Nephron progenitor cell (in vitro differentiated cells): Measurements from ENCODE around the gene ERFE.

Experiments
- DNase-seq: peaks from one replicate; pipeline ENCODE4 v3.0.0; 2021
- H3K27ac Mint-ChIP-seq: 2 replicates; pipeline ENCODE4 v1.8.0; 2021; ENCODE audit warnings: mild to moderate bottlenecking, moderate library complexity, mixed read lengths
- H3K27me3 Mint-ChIP-seq: 2 replicates; pipeline ENCODE4 v1.8.0; 2021; ENCODE audit warnings: mild to moderate bottlenecking, low read depth, mixed read lengths; ENCODE audit not compliant: poor library complexity
- H3K36me3 Mint-ChIP-seq: 2 replicates; pipeline ENCODE4 v1.8.0; 2021; ENCODE audit warnings: low read depth, mixed read lengths
- H3K4me1 Mint-ChIP-seq: 2 replicates; pipeline ENCODE4 v1.8.0; 2021; ENCODE audit warnings: mixed read lengths
- H3K4me3 Mint-ChIP-seq: 2 replicates; pipeline ENCODE4 v1.8.0; 2021; ENCODE audit warnings: mild to moderate bottlenecking, moderate library complexity, mixed read lengths
- H3K9me3 Mint-ChIP-seq: 2 replicates; pipeline ENCODE4 v1.8.0; 2021; ENCODE audit warnings: mild to moderate bottlenecking, moderate library complexity, mixed read lengths
- TF ChIP-seq, protein P1 (sequence below): fragments of 200-600 bp; sonication (generic); IDR thresholded peaks from 2 replicates; pipeline ENCODE4 v1.5.0; 2021; ENCODE audit warnings: antibody characterized with exemption

The ERFE gene

DNA sequence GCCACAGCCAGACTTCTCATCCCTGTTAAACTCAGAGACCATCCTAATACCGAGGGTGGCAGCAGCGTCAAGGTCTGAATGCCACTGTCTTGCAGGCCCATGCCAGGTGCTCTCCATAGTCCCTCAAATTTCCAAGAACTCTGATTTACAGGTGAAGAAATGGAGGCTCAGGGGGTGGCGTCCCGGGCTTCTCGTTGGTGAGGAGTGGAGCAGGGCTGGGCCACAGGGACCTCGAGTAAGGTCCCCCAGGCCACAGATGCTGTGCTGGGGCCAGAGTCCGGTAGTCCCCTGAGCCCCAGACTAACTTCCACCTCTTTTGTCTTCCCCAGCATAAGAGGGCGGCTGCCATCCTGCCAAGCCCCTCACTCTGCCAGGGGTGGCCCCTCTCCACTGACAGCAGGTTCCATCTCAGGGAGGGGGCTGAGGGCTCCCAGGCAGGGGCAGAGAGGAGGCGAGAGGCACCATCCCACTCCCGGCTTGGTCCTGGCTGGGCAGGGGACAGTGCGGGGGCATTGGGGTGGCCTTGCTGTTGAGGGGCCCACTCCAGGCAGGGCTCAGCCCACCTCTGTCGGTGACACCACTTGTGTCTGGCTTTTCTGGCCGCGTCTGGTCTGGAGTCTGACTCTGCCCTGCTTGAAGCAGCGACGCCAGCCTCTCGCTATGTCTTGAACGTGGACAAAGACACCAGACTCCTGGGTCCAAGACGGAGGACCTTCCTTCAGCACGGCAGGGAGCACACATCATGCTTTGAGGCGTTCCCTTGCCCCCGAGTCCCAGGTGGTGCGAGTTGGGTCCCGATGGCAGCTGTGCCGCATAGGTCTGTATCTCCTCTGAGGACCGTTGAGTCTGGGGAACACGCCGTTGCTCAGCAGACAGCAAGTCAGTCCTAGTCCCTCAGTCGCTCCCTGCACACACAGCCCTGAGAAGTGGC, 36.2 kb upstream of the ERFE start:
- Mint-ChIP-seq H3K27ac (no peak overlapping the region), H3K9me3 (peaks cover 3% of the 10 kb centered on the region), H3K4me1 (peaks cover 5% of the 10 kb centered on the region), H3K4me3 (no peak overlapping the region), H3K27me3 (peaks cover 27% of the 10 kb centered on the region), H3K36me3 (no peaks in the 10 kb centered on the region)
- no peak for DNase-seq
- TF ChIP-seq, protein P1, sequence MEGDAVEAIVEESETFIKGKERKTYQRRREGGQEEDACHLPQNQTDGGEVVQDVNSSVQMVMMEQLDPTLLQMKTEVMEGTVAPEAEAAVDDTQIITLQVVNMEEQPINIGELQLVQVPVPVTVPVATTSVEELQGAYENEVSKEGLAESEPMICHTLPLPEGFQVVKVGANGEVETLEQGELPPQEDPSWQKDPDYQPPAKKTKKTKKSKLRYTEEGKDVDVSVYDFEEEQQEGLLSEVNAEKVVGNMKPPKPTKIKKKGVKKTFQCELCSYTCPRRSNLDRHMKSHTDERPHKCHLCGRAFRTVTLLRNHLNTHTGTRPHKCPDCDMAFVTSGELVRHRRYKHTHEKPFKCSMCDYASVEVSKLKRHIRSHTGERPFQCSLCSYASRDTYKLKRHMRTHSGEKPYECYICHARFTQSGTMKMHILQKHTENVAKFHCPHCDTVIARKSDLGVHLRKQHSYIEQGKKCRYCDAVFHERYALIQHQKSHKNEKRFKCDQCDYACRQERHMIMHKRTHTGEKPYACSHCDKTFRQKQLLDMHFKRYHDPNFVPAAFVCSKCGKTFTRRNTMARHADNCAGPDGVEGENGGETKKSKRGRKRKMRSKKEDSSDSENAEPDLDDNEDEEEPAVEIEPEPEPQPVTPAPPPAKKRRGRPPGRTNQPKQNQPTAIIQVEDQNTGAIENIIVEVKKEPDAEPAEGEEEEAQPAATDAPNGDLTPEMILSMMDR, result no peak

DNA sequence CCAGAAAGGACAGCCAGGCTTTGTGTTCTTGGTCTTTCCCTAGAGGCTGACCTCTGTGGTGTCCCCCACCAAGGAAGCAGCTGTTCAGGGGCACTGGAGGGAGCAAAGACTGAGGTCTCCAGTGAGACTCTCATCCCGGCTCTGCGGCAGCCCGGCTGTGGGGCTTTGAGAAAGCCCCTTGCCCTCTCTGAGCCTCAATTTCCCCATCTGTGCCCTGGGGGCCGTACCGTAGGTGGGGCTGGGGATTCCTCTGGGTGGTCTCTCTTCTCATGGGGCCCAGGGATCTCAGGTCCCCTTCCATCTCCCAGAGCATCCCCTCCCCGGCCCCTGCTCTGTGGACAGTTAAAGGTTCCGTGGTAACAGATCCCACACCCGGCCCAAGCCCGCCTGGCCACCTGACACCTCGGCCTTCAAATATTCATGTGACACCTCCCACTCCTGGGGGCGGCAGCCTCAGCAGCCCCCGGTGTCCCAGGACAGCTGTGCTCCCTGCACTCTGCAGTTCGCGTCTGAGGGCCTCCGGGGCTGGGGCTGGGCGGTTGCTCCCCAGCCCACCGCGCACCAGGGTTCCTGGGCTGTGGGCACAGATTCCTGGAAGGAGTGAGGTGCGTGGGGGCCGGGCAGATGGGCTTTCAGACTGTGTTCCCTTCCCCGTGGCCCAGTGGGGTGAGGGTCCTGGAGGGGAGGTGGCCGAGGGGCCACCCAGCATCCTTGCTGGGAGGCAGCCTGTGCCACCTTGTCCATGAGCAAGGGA, 35.4 kb upstream of the ERFE start:
- H3K27me3 Mint-ChIP-seq, result peaks cover 20% of the 10 kb centered on the region
- DNase-seq, result no peak
- no peaks in the 10 kb centered on the region for H3K36me3 Mint-ChIP-seq
- H3K4me3 Mint-ChIP-seq, result no peak overlapping the region
- H3K27ac Mint-ChIP-seq, result no peak overlapping the region
- TF ChIP-seq, protein P1, result no peak
- H3K9me3 Mint-ChIP-seq, result no peaks in the 10 kb centered on the region
- H3K4me1 Mint-ChIP-seq, result peaks cover 8% of the 10 kb centered on the region

DNA sequence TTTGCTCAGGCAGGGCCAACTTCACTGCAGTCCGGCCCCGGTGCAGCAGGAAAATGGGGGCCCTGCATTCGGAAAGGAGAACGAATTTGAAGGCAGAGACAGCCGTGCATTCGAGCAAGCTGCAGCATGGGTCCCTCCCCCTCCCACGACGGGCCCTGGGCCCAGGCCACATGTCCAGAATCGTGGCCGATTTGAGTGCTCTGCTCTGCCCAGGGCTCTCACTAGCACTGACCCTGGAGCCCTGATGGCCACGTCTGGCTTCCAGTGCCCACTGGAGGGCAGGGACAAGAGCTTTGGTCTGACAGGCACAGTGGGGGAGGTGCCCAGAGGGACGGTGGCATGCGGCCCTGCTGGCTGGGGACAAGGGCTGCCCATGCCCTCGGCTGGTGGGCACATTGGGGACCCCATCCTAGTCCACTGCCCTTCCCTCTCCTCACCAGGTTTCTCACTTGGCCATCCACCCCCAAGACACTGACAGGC, 34.7 kb upstream of the ERFE start:
- Mint-ChIP-seq H3K36me3 (no peaks in the 10 kb centered on the region), H3K4me3 (no peak overlapping the region), H3K9me3 (no peaks in the 10 kb centered on the region), H3K27ac (no peak overlapping the region), H3K4me1 (peaks cover 8% of the 10 kb centered on the region), H3K27me3 (peaks cover 13% of the 10 kb centered on the region)
- no peak for DNase-seq
- TF ChIP-seq, protein P1, result no peak

DNA sequence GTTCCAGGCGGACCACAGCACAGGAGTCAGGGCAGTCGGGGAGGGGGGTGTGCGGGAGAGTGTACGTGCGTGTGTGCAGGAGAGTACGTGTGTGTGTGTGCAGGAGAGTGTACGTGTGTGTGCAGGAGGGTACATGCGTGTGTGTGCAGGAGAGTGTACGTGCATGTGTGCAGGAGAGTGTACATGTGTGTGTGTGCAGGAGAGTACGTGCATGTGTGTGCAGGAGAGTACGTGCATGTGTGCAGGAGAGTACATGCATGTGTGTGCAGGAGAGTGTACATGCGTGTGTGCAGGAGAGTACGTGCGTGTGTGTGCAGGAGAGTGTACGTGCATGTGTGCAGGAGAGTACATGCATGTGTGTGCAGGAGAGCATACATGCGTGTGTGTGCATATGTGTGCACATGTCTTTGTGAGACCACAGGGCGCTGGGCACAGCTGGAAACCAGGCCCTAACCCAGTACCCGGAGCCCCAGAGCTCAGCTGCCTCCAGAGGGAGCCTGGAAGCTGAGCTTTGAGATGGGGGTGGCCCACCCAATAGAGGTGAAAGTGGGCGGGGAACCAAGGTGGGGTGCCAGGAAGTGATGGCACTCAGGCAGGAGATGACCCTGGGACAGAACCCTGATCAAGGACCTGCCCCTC, 34.2 kb upstream of the ERFE start:
- no peaks in the 10 kb centered on the region for H3K9me3 Mint-ChIP-seq
- TF ChIP-seq, protein P1, result no peak
- H3K27ac Mint-ChIP-seq, result no peak overlapping the region
- no peak for DNase-seq
- H3K4me1 Mint-ChIP-seq, result peaks cover 8% of the 10 kb centered on the region
- H3K4me3 Mint-ChIP-seq, result no peak overlapping the region
- no peaks in the 10 kb centered on the region for H3K36me3 Mint-ChIP-seq
- H3K27me3 Mint-ChIP-seq, result peaks cover 8% of the 10 kb centered on the region

DNA sequence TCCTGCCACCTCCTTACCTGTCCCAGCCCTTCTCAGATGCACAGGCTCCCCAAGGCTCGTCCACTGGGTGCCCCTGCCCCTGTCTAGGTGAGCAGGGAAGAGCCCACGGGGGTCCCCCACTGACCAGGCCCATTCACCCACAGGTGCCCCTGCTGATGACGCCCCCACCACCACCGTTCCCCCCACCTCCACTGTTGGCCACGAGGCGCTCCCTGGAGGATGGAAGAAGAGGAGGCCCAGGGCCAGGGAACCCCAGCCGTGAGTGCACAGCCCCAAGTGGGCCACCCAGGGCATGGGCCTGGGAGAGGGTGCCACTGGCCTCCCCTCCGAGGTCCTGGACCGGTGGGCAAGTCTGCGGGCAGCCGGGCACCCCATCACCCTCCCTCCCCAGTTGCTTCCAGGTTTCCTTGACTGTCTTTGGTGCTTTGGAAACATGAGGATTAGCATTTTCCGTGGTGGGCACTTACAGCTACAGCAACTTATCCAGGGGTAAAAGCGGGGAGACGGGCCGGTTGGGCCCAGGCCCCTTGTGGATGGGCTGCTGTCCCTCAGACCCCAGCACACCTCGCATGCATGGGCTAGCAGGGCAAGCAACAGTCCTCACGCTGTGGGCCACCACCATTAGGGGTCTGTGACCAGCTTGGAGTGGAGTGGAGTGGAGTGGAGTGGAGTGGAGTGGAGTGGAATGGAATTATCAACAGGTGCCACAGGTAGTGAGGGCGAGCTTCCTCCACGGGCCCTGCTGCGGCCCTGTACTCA, 33.5 kb upstream of the ERFE start:
- H3K27ac Mint-ChIP-seq, result no peak overlapping the region
- no peaks in the 10 kb centered on the region for H3K36me3 Mint-ChIP-seq
- H3K4me3 Mint-ChIP-seq, result no peak overlapping the region
- H3K27me3 Mint-ChIP-seq, result peaks cover 3% of the 10 kb centered on the region
- DNase-seq, result no peak
- TF ChIP-seq, protein P1, result no peak
- peaks cover 8% of the 10 kb centered on the region for H3K4me1 Mint-ChIP-seq
- no peaks in the 10 kb centered on the region for H3K9me3 Mint-ChIP-seq
